GM08714 (cell line): ENCODE data around the gene DIAPH2.

Experiments used
- H3K4me3 ChIP-seq: fragments of 200-500 bp; sonication (Bioruptor generic); 2 replicates; pipeline ENCODE4 v1.5.1; 2014; ENCODE audit warnings: mild to moderate bottlenecking, low read length, inconsistent platforms
- ZNF274 ChIP-seq: IDR thresholded peaks from 2 replicates; pipeline ENCODE4 v1.6.1; 2012; ENCODE audit warnings: mild to moderate bottlenecking, low read depth, low read length

The DIAPH2 gene

DNA sequence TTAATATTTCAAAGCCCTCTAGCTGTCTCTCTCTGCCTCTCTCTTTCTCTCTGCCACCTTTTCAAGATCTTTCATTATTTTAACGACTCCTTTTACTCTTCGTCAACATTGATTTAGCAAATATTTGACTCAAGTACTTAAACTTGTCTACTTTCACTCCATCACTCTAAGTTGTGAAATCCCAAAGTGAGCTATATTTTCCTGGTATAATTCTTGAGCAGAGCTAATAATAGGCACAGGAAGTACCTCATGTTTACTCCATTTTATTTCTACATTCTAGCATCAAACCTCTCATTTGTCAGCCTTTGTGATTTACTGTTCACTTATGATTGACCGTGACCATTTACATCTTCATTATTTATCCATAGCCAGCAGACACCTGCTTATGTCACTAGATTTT is 681.6 kb downstream of the DIAPH2 start:
- TF ChIP-seq ZNF274: no peak
- H3K4me3 ChIP-seq: no peak overlapping the region

DNA sequence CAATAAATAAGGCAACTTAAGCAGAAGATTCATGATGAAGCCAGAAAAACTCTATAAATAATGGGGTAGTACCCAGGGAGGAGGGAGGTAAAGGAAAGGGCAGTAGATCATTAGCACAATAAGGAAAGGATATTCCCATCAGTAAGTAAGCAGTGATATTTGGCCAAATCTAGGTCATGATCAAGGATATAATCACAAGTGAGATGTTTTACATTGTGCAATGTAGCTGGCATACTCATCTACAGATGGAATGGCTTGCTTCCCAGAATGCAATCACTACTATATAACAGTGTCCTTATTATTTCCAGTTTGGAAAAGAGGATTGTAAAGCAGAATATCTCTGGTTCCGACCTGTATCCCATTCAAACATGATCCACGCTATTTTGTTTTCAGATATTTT is 682.5 kb downstream of the DIAPH2 start:
- no peak for TF ChIP-seq ZNF274

DNA sequence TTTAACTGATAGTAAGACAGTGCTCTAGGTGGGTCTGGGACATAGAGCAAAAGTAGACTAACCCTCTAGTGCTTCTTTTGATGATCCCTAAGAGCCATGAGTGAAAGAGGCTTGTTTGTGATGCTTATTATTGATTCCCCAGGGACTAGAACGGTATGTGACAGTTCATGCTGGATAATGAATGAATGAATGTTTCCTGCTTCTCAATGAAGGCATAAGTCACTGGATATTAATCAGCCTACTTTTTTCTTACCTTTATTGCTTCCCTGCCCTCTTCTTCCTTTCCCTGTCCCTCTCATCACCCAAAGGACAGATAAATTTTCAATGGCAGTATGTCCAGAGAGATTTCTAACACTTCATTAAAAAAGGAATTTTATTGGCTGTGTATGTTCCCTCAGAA is 685.3 kb downstream of the DIAPH2 start:
- no peak overlapping the region for H3K4me3 ChIP-seq
- TF ChIP-seq ZNF274: no peak

More for the DNA sequence above, 682.5 kb downstream of the DIAPH2 start:
- H3K4me3 ChIP-seq: no peak overlapping the region

GRCh38 chrX:97372001-97372766 is 687.5 kb downstream of the DIAPH2 start:
- TF ChIP-seq ZNF274: no peak
- H3K4me3 ChIP-seq: no peak overlapping the region

- no peak for TF ChIP-seq ZNF274
- no peak overlapping the region for H3K4me3 ChIP-seq
Observed at GRCh38 chrX:97374266-97374665, 689.6 kb downstream of the DIAPH2 start.

GRCh38 chrX:97380200-97380599 is 695.6 kb downstream of the DIAPH2 start:
- no peak for TF ChIP-seq ZNF274
- no peak overlapping the region for H3K4me3 ChIP-seq

- no peak for TF ChIP-seq ZNF274
- H3K4me3 ChIP-seq: no peak overlapping the region
Observed at GRCh38 chrX:97384685-97385084, 700.0 kb downstream of the DIAPH2 start.

DNA sequence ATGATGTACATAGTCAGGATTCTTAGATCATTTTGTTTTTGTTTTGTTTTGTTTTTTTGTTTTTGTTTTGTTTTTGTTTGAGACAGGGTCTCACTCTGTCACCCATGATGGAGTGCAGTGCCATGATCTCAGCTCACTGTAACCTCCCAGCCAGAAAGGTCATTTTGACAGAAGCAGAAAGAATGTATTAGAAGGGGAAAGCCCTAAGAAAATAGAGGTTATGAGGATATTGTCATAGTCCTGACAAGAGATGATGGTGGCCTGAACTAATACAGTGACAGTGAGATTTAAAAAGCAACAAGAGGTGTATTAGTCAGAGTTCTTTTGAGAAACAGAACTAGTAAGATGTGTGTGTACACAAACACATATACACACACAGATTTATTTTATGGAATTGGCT is 702.4 kb downstream of the DIAPH2 start:
- H3K4me3 ChIP-seq: no peak overlapping the region
- no peak for TF ChIP-seq ZNF274

DNA sequence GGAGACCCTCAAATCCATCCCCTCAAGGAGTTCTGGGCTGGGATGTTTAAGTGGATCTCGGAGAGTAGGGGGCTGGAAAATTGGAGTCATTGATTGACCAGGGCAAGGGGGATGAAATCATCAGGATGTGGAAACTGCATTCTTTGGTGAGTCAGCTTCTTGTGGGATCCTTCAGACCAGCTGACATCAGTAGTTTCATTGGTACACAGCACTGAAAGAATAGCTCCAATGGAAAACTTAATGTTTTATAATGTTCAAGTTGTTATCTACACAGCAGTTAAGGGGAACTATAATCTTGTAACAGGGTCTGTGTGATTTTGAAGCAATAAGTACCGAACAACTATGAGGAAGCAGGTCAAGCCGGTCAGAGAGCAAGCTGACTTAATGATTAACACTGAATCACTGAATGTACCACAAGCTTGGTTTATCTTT is 705.1 kb downstream of the DIAPH2 start:
- no peak for TF ChIP-seq ZNF274
- H3K4me3 ChIP-seq: no peak overlapping the region

DNA sequence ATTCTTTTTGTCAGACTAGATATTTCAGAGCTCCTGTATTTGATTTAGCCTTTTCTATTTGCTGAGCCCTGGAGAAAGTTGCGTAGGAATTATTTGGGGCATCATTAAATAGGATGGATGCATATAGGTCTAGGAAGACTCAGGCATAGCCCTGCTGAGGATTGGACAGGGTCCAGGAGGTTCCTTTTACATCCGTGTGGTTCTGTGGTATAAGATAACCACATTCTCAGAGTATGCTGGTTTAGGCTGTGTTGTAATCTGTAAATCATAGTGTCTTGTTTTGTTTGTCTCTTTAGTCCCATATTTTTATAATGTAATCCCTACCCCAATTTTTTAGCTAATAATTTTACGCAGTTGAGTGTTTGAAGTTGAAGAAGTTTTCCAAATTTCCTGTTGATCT is 712.7 kb downstream of the DIAPH2 start:
- H3K4me3 ChIP-seq: no peak overlapping the region
- TF ChIP-seq ZNF274: no peak

DNA sequence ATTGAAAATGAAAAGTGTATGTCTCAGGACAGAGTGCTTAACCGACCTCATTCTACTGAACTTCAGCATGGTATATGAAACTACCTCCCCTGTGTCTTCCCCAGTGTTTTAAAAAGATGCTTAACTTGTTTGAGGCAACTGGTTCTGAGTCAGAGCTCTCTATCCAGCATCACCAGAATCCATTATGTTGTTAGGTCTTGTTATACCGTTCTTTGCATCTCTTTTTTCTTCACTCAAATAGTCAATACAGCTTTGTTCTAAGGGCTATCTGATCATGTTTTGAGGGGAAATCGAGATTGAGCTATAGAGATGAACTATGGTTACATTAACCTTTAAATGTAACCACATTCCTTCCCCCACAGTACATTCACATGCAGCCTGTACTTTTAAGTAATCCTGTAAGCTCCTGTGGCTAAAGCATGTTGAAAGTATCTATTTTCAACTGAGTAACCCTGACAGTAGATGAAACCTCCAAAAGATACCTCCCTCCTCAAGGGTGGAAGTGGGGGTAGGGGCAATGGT is 713.4 kb downstream of the DIAPH2 start:
- H3K4me3 ChIP-seq: no peak overlapping the region

DNA sequence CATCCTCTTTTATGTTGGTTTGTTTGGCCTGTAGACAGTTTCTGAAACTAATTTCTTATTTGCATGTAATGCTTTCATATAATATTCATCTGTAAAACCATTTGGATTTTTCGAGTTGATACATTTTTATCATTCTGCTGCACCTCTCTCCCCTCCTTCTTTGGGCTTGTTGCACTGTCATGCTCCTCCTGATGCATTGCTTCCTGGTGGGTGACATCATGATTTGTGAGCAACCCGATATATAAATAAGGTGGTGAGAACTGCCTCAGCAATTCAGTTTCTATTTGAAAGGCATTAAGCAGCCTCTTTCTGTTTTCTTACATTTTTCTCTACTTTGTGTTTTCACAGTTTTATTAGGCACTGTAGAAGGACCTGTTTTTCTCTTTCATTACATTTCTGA is 714.8 kb downstream of the DIAPH2 start:
- no peak overlapping the region for H3K4me3 ChIP-seq
- no peak for TF ChIP-seq ZNF274

More for the DNA sequence above, 713.4 kb downstream of the DIAPH2 start:
- TF ChIP-seq ZNF274: no peak

- TF ChIP-seq ZNF274: no peak
Observed at GRCh38 chrX:97400492-97400891, 715.9 kb downstream of the DIAPH2 start.

DNA sequence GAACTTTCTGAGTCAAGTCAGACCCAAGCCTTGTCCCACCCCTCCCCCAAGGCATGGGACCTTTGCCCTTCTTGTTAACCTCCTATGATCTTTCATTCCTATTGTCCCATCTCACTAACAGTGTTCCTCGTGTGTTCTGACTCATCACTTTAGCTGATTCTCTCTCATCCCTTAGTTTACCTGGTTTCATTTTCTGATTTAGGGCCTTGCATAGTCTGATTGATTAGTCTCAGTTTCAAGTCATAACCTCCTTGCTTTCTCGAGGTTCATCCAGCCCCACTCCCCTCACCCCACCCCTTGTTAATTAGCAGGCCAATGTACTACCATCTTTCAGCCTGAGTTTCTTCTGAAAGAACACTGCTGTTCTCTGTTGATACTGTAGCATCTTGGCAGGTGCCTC is 716.5 kb downstream of the DIAPH2 start:
- H3K4me3 ChIP-seq: no peak overlapping the region; the same call in 1 of the 2 replicates
- TF ChIP-seq ZNF274: no peak

More at GRCh38 chrX:97400492-97400891, 715.9 kb downstream of the DIAPH2 start:
- H3K4me3 ChIP-seq: no peak overlapping the region

DNA sequence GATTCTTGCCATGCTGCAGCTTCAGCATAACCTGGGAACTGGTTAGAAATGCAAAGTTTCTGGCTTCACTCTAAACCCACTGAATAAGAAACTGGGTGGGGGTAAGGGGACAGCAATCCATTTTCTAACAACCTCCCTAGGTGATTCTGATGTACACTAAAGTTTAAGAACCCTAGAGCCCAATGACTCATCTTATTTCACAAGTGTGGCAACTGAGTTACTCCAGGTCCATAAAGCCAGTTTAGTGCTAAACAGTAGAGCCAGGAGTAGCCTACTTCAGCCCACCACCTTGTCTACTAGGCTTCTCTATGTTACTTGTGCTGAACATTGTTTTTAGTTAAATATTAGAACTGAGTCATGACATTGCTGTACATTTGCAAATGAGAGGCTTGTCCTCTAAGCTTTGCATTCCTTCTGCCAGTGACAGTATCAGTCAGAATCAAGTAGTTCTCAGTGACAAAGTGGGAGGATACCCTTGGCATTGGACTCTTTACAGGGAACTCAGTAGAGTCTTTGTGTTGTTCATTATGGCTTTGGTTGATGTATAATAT is 717.0 kb downstream of the DIAPH2 start:
- H3K4me3 ChIP-seq: no peak overlapping the region
- TF ChIP-seq ZNF274: no peak
